Stimulated activated CD4-positive, alpha-beta T cell treated with anti-CD3 and anti-CD28 coated beads, Interleukin-12 subunit alpha, Interleukin-12 subunit beta, amount 100 ng/mL, for 24 hours (primary cell): ENCODE data around the gene MT1G.
"Not testable (repeated sequence)": the region's sequence is repeated elsewhere in the genome, so short reads cannot be mapped to it uniquely, and the experiment has no call there.

Experiments used
- DNase-seq, 2 experiments: peaks; one replicate each; pipeline ENCODE4 v3.0.0-alpha.2; 2020; ENCODE audit warnings: low read depth in 2 of 2

Gene MT1G

GRCh38 chr16:56637814-56638750, 29.8 kb downstream of the MT1G start, which contains the start of gene MT1A:
Gene MT1A, plus strand, starts transcription at chr16:56638666. Its CDS starts 73 bp downstream, at chr16:56638739.
- no peak for DNase-seq

GRCh38 chr16:56636616-56637413, 31.1 kb downstream of the MT1G start:
- no peak for DNase-seq

GRCh38 chr16:56635441-56635967, 32.4 kb downstream of the MT1G start:
- DNase-seq, result no peak

- DNase-seq, result no peak
Observed at GRCh38 chr16:56634715-56635440, 33.0 kb downstream of the MT1G start.

- DNase-seq, result no peak
Observed at GRCh38 chr16:56633535-56633934, 34.3 kb downstream of the MT1G start.

GRCh38 chr16:56632848-56633365, 35.0 kb downstream of the MT1G start:
- no peak for DNase-seq

GRCh38 chr16:56632156-56632847, 35.6 kb downstream of the MT1G start, which contains the start of gene MT1M:
Gene MT1M, plus strand, starts transcription at chr16:56632659. Its CDS starts 73 bp downstream, at chr16:56632732.
- no peak for DNase-seq

- DNase-seq, result no peak
Observed at GRCh38 chr16:56631832-56632155, 36.1 kb downstream of the MT1G start.

- no peak for DNase-seq
Observed at GRCh38 chr16:56631197-56631596, 36.7 kb downstream of the MT1G start.

GRCh38 chr16:56630134-56630533, 37.7 kb downstream of the MT1G start:
- no peak for DNase-seq

- DNase-seq, result no peak
Observed at GRCh38 chr16:56629531-56629930, 38.3 kb downstream of the MT1G start.

GRCh38 chr16:56628486-56629350, 39.1 kb downstream of the MT1G start:
- no peak for DNase-seq

GRCh38 chr16:56626685-56627084, 41.2 kb downstream of the MT1G start:
- no peak for DNase-seq

- no peak for DNase-seq
Observed at GRCh38 chr16:56625943-56626654, 41.8 kb downstream of the MT1G start.

- peak; percentile 49 to 63 for DNase-seq
Observed at GRCh38 chr16:56625140-56625942, 42.5 kb downstream of the MT1G start, which contains the start of gene MT1E. Gene MT1E, plus strand, starts transcription at chr16:56625781. Its CDS starts 71 bp downstream, at chr16:56625852.

- DNase-seq, result no peak
Observed at GRCh38 chr16:56623637-56624036, 44.2 kb downstream of the MT1G start.

GRCh38 chr16:56623184-56623583, 44.7 kb downstream of the MT1G start:
- DNase-seq, result not testable (repeated sequence)
